Measurements from ENCODE around the gene PIK3CD. TPM values are rescaled to one million over a fixed set of nuclear protein-coding genes. Genes with fewer than 3 reads are reported as not detected.

Gene PIK3CD
- total RNA-seq, 4 donors from 2014 or later: 4.2 to 5.4 (median 5.0) TPM

DNA sequence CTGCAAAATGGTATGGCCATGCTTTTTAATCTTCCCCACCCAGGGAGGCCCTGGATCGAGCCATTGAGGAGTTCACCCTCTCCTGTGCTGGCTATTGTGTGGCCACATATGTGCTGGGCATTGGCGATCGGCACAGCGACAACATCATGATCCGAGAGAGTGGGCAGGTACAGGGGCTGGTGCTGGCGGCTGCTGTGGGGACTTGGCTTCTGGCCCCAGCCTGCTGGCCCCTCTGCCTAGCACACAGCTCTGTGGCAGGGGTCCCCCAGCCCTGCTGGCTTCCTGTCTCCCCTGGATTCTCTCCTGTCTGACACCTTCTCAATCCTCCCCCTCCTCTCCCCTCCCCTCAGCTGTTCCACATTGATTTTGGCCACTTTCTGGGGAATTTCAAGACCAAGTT lies 72.4 kb downstream of the PIK3CD start:
- DNase-seq (ENCODE audit: low spot score in 2 of 2): no peak
- H3K4me3 ChIP-seq (ENCODE audit: low read depth, poor library complexity, severe bottlenecking): no peak overlapping the region
- TF ChIP-seq CTCF (IDR thresholded peaks at IDR 0.05) (no peak), POLR2A (IDR thresholded peaks at IDR 0.05) (no peak)
- intact Hi-C loops (cut with DNase I; ENCODE audit: low total_unique reads): no loop called here
- WGBS, 2 donors: 97 to 99% methylated on average over 6 of the region's 6 CpGs

DNA sequence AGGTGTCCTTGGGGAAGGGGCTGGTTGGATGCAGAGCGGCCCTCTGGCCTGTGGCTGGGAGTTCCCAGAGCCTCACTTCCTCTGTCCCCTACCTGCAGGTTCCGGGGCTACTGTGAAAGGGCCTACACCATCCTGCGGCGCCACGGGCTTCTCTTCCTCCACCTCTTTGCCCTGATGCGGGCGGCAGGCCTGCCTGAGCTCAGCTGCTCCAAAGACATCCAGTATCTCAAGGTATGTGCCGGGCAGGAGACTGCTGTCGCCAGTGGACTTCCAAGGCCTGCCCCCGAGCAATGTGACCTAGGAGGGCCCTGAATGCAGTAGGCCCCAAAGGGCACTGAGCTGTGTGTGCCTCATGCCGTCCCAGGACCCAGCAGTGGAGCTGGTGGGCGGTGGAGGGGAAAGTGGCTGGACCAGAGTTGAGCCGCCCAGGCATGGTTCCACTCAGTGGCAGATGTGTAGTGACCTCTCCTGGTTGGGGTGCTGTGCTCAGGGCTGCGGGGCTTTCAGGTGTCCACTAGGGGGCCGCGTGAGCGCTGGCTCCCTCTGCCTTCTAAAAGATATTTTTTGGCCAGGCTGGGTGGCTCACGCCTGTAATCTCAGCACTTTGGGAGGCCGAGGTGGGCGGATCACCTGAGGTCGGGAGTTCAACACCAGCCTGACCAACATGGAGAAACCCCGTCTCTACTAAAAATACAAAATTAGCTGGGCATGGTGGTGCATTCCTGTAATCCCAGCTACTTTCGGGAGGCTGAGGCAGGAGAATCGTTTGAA lies 73.4 kb downstream of the PIK3CD start:
- TF ChIP-seq POLR2A (IDR thresholded peaks at IDR 0.05): no peak
- TF ChIP-seq CTCF (IDR thresholded peaks at IDR 0.05): peak in 1 of 3 donors; percentile 57
- no peak for DNase-seq (ENCODE audit: low spot score in 2 of 2)
- WGBS, 2 donors: 71 to 82% methylated on average over 20 to 23 of the region's 24 CpGs
- intact Hi-C loops (cut with DNase I; ENCODE audit: low total_unique reads): no loop called here
- H3K4me3 ChIP-seq (ENCODE audit: low read depth, poor library complexity, severe bottlenecking): no peak overlapping the region

- no peak overlapping the region for H3K4me3 ChIP-seq (ENCODE audit: low read depth, poor library complexity, severe bottlenecking)
- TF ChIP-seq CTCF (IDR thresholded peaks at IDR 0.05) (no peak), POLR2A (IDR thresholded peaks at IDR 0.05) (no peak)
- 97 to 99% methylated on average over 6 of the region's 6 CpGs for WGBS, 2 donors
- no peak for DNase-seq (ENCODE audit: low spot score in 2 of 2)
- intact Hi-C loops (cut with DNase I; ENCODE audit: low total_unique reads): no loop called here
These were observed 74.9 kb downstream of the PIK3CD start for GRCh38 chr1:9726406-9726805.

DNA sequence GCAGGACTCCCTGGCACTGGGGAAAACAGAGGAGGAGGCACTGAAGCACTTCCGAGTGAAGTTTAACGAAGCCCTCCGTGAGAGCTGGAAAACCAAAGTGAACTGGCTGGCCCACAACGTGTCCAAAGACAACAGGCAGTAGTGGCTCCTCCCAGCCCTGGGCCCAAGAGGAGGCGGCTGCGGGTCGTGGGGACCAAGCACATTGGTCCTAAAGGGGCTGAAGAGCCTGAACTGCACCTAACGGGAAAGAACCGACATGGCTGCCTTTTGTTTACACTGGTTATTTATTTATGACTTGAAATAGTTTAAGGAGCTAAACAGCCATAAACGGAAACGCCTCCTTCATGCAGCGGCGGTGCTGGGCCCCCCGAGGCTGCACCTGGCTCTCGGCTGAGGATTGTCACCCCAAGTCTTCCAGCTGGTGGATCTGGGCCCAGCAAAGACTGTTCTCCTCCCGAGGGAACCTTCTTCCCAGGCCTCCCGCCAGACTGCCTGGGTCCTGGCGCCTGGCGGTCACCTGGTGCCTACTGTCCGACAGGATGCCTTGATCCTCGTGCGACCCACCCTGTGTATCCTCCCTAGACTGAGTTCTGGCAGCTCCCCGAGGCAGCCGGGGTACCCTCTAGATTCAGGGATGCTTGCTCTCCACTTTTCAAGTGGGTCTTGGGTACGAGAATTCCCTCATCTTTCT lies 75.5 kb downstream of the PIK3CD start:
- H3K4me3 ChIP-seq (ENCODE audit: low read depth, poor library complexity, severe bottlenecking): no peak overlapping the region
- TF ChIP-seq CTCF (IDR thresholded peaks at IDR 0.05) (no peak), POLR2A (IDR thresholded peaks at IDR 0.05) (no peak)
- intact Hi-C loops (cut with DNase I; ENCODE audit: low total_unique reads): no loop called here
- no peak for DNase-seq (ENCODE audit: low spot score in 2 of 2)
- 78 to 79% methylated on average over 25 of the region's 25 CpGs for WGBS, 2 donors

GRCh38 chr1:9728451-9729295 lies 77.1 kb downstream of the PIK3CD start:
- TF ChIP-seq POLR2A (IDR thresholded peaks at IDR 0.05) (no peak), CTCF (IDR thresholded peaks at IDR 0.05) (no peak)
- no peak for DNase-seq (ENCODE audit: low spot score in 2 of 2)
- H3K4me3 ChIP-seq (ENCODE audit: low read depth, poor library complexity, severe bottlenecking): no peak overlapping the region
- 83% methylated on average over 33 of the region's 33 CpGs for WGBS, 2 donors
- intact Hi-C loops (cut with DNase I; ENCODE audit: low total_unique reads): no loop called here
